G401.6 (cell line): ENCODE results near the gene GPR108.
"Not testable (repeated sequence)": the region's sequence is repeated elsewhere in the genome, so short reads cannot be mapped to it uniquely, and the experiment has no call there.

Experiments used
- FAIRE-seq: peaks from 2 replicates; lab custom pipeline; 2012; peaks lifted over from hg19 to GRCh38; lab: Jason Lieb, UNC

GPR108 gene

DNA sequence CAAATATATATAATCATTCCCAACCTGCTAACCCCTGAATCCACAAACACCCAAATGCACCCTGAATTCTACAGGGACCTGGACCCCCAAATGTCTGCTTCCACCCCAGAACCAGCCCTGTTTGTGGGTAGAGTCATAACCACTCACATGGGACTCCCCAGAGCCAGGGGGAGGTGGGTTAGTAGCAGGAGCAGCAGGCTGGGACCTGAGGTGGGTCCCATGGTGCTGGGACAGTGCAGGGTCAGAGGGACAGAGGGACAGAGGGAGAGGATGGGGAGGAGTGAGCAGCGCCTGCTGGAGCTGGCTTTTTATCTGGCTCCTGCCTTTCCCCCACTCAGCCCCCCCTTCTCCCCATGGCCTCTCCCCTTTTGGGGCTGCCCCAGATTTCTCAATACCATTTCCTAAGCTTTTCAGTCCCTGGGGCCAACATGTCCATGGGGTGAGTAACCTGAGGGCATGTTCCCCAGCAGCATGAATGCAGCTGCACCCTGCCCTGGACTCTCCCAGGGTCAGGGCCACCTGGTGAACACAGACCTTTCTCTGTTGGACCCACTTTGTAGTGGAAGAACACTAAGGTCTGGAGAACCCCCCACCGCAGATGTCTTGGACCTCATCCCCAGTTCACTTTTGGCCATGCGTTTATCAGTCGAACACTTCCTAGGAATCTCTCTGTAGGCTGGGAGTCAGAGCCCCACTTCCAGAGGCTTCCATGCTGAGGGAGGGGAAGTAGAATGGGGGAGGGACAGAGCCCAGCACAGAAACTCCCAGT is 16.8 kb downstream of the GPR108 start, which contains the start of gene C3:
Gene C3, minus strand, starts transcription at position 282 of the 769 bp plus-strand sequence. Its CDS starts 61 bp downstream, at position 221.
- no peak for FAIRE-seq

DNA sequence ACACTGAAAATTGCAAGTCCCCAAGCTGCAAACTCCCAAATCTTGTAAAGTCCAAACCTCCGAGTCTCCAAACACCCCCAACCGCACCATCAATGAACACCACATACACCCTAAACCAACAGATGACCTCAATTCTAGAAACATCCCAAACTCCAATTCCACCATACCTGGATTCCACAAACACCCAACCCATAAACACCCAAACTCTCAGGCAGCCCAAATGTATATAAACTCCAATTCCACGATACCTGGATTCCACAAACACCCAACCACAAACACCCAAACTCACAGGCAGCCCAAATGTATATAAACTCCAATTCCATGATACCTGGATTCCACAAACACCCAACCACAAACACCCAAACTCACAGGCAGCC is 17.4 kb downstream of the GPR108 start:
- no peak for FAIRE-seq

DNA sequence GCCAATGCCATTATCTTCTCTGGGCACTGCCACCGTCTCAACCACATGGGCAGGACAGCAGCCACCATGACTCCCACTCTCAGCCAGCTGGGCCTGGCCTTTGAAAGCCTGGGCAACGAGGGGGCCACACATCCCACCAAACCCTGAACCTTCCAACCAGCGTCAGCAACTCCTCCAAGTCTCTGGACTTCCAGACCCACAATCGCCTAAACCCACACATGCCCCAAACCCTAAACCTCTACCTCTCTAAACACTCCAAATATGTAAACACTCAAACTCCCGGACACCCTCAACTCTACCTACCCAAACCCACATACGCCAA is 17.9 kb downstream of the GPR108 start:
- no peak for FAIRE-seq

DNA sequence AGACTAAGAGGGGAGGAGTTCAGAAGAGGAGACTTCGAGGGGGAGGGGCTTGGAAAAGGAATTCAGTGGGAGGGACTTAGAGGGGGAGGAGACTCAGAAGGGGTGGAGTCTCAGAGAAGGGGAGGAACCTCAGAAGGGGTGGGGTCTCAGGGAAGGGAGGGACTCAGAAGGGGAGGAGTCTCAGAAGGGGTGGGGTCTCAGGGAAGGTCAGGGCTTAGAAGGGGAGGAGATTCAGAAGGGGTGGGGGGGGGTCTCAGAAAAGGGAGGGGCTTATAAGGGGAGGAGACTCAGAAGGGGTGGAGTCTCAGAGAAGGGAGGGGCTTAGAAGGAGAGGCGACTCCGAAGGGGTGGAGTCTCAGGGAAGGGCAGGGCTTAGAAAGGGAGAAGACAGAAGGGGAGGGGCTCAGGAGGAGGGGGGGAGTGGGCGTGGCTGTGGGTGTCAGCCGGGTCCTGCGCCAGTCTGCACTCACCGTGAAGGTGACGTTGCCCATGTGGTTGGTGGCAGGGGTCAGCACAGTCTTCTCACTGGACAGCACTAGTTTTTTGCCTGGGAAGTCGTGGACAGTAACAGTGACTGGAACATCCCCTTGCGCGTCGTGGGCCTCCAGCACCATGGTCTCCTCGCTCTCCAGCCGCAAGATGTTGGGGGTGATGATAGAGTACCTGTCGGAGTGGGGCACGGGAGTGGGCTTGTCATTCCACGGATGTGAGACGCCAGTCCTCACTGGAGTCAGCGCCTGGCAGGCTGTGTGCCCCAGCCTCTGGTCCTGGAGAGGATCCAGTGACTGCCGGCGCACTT is 18.4 kb downstream of the GPR108 start:
- no peak for FAIRE-seq

DNA sequence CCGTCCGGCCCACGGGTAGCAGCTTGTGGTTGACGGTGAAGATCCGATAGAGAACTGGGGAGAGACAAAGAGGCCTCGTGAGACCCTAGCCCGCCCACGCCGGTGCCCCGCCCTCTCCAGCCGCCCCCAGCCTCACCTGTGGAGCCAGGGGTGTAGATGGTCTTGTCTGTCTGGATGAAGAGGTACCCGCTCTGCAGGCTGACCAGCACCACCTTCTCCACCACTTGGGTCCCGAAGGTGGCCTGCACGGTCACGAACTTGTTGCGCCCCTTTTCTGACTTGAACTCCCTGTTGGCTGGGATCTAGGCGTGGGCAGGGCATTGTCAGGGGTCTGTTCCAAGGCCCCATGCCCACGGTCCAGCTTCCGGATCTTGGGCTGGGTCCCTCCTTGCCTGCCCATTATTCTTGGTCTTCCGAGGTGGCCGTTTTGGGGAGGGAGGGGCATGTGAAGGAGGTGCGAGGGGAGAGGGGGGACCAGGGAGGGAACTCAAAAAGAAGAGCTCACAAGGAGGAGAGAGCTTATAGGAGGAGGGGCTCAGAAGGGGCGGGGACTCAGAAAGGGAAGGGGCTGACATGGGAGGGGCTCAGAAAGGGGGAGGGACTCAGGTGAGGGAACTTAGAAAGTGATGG is 19.2 kb downstream of the GPR108 start:
- FAIRE-seq = no peak

DNA sequence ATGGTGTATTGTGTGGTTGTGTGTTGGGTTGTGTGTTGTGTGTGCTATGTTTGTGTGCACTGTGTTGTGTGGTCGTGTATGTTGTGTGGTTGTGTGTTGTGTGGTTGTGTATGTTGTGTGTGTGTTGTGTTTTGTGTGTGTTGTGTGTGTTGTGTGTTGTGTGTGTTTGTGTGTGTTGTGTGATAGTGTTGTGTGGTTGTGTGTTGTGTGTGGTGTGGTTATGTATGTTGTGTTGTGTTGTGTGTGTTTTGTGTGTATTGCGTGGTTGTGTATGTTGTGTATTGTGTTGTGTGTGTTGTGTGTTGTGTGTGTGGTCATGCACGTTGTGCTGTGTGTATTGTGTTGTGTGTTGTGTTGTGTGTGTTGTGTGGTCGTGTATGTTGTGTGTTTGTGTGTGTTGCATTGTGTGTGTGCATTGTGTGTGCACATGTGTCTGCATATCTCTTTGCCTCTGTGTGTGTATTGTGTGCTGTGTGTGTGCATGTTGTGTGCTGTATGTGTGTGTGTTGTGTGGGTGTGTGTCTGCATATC is 19.9 kb downstream of the GPR108 start:
- no peak for FAIRE-seq

DNA sequence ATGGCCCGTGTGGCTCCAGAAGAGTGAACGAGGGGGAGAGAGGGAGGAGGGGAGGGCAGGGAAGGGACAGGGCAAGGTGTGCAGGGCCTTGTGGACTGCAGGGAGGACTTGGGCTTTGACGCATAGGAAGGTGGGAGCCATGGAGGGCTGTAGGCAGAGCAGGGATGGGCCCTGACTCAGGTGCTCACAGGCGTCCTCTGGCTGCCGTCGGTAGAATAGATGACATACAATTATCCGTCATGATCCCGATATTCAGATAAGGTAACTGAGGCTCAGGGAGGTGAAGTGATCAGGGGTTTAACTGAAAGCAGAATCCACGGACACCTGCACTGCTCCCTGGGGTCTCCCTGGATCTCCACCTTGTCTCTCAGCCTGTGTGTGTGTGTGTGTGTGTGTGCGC is 20.3 kb downstream of the GPR108 start:
- no peak for FAIRE-seq

DNA sequence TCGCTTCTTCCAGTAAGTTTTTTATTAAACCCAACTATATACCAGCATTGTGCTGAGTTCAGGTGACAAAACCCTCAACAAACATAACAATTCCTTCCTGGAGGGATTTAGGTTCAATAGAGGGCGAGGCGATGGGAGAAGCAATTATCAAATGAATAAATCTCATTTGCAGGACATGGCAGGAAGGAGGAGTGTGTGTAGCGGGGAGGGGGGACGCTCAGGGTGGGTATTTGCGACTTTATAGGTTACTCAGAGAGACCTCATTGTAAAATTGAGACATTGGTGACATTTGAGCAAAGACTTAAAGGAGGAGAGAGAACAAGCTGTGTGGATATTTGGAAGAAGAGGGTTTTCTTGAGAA is 20.8 kb downstream of the GPR108 start:
- FAIRE-seq = no peak

DNA sequence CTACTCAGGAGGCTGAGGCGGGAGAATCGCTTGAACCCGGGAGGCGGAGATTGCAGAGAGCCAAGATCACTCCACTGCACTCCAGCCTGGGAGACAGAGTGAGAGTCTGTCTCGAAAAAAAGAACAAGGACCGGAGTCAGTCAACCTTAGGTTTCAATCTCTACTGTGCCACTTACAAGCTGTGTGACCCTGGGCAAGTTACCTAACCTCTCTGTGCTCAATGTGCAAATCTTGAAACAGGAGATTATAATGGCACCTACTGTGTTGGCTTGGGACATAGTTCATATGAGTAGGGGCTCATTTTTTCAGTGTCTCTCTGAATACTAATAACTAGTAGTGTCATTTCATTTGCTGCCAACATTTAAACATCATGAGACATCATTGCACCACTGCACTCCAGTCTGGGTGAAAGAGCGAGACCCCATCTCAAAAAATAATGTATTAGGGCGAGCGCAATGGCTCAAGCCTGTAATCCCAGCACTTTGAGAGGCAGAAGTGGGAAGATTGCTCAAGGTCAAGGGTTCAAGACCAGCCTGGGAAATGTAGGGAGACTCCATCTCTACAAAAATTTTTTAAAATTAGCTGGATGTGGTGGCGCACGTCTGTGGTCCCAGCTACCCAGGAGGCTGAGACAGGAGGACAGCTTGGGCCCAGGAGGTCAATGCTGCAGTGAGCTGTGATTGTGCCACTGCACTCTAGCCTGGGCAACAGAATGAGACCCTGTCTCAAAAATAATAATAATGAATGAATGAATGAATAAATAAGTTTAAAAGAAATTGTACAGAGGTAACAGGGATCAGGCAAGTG is 22.4 kb downstream of the GPR108 start:
- no peak for FAIRE-seq

DNA sequence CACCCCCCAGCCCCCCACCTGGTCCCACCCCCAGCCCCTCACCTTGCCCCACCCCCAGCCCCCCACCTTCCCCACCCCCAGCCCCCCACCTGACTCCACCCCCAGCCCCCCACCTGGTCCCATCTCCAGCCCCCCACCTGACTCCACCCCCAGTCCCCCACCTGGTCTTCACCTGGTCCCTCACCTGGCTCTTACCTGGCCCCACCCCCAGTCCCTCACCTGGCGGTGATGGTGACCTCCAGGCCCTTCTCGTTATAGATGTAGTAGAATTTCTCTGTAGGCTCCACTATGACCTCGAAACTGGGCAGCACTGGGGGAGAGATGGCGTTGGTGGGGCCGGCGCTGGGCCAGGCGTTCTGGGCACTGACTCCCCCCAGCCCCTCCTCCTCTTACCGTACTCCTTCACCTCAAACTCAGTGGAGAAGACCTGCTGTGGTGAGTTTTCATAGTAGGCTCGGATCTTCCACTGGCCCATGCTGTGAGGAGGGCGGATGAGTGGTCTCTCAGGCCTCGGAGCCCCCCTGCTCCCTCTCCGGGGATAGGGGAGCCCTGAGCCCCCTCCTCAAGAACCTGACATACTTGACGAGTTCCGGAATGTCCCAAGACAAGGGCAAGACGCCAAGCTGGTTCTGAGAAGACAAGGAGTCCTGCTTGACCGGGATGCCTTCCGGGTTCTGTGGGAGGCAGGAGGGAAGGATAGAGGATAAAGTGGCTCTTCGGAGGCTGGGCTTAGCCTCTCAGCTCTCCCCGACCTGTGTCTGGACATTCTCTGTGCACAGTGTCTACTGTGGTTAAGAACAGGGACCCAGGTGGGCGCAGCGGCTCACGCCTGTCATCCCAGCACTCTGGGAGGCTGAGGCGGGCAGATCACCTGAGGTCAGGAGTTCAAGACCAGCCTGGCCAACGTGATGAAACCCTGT is 23.3 kb downstream of the GPR108 start:
- no peak for FAIRE-seq

DNA sequence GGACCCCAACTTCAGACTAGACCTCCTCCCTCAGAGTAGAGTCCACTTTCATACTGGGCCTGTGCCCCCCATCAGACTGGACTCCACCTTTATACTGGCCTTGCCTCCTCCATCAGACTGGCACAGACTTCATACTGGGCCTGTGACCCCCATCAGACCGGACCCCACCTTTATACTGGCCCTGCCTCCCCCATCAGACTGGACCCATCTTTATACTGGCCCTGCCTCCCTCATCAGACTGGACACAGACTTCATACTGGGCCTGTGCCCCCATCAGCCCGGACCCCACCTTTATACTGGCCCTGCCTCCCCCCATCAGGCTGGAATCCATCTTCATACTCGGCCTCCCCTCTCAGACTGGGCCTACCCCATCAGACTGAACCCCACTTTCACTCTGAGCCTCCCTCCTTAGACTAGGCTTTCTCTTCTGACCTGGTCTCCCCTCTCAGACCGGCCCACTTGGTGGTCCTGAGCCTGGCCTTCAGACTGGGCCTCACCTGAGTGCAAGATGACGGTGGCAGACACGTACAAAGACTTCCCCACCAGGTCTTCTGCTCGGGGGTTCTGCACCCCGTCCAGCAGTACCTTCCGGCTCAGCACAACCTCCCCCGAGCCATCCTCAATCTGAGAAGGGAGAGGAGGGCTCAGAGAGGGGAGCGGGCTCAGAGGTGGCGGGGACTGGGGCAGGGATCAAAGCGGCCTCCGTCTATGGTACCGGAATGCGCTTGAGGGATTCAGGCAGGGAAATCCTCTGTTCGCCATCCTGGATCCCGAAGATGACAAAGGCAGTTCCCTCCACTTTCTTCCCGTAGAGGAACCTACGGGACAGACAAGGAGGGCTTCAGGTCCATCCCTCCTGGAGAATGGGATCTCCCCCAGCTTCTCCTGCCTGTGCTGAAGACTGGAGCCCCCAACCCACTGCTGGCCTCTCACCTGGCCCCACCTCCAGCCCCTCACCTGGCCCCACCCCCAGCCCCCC is 24.4 kb downstream of the GPR108 start:
- no peak for FAIRE-seq

DNA sequence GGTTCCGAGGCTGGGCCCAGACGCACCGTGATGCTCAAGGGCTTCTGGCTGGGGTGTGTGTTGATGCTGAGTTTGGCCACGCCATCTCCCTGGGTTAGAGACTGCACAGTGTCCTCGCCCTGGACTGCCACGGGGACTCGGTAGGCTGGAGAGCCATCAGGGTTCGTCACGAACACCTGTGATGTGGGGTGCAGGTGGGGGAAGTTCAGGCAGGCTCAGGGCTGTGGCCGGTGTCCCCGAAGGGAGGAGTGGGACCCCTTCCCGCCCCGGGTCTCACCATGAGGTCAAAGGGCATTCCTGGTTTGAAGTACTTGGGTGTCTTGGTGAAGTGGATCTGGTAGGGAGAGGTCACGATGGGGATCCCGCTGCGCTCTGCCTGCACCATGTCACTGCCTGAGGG is 25.1 kb downstream of the GPR108 start:
- FAIRE-seq = no peak

DNA sequence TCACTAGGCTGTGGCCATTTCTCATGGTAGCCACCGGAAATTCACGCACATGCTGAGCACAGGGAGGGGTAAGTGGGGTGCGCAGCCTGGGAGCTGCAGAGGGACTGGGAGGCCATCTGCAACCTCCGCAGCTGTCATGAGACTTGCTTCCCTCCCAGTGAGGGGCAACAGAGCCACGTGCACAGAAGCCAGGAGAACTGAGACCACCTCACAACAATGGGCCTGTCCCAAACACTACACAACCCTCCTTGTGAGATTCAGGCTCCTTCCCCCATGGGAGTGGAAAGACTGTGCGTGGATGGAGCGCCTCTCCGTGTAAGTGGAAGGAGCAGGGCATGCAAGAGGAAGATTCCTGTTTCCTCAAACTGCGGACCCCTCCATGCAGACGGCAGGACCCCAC is 25.8 kb downstream of the GPR108 start:
- FAIRE-seq = no peak

DNA sequence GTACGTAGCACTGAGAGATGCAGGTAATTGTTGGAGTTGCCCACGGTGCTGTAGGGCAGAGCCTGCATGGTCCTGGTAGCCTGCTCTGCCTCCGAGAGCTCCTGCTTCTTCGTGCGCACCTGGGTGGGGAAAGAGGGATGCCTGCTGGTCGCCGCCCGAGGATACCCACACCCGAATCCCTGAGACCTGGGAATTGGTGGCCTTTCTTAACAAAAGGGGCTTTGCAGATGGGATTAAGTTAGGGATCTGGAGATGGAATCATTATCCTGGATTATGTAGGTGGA is 26.4 kb downstream of the GPR108 start:
- FAIRE-seq = no peak

DNA sequence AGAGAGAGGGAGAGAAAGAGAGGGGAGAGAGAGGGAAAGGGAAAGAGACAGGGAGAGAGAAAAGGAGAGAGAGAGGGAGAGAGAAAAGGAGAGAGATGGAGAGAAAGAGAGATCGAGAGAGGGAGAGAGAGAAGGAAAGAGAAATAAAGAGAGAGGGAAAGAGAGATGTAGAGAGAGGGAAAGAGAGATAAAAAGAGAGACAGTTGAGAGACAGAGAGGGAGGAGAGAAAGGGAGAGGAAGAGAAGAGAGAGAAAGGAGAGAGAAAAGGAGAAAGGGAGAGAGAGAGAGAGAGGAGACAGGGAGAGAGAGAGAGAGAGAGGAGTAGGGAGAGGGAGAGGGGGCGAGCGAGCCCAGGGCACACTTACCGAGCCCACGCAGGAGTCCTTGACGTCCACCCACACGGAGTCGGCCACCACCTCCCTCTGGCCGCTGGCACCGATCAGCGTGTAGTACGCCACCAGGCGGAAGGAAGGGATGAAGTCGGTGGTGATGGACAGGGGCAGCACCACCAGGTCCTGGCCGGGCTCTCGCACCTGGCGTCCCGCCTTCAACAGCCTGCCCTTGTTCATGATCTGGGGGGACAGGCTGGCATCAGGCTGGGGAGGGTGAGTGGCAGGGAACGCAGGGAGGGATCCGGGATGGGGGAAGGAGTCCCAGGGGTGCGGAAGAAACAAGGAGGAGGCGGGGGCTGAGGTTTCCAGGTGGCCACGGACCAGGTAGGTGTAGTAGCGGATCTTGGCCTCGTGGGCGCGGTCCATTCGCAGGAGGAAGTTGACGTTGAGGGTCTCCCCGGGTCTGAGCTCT is 26.9 kb downstream of the GPR108 start:
- no peak for FAIRE-seq

DNA sequence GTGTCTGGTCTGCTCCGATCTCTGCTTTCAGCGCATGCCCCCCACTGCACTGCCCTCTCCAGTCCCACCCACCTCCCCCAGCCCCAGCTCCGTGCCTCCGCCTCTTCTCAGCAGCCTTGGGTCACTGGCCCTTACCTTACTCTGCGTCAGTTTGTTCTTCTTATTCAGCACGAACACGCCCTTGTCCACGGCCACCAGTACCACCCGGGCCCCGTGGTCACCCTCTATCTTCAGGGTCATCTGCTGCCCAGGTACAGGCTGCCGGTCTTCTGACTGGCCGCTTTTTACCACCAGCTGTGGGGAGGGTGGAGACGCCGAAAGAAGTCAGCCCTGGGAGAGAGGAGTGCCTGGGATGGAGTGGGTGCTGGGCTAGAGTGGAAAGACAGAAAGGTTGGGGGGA is 27.8 kb downstream of the GPR108 start:
- no peak for FAIRE-seq

DNA sequence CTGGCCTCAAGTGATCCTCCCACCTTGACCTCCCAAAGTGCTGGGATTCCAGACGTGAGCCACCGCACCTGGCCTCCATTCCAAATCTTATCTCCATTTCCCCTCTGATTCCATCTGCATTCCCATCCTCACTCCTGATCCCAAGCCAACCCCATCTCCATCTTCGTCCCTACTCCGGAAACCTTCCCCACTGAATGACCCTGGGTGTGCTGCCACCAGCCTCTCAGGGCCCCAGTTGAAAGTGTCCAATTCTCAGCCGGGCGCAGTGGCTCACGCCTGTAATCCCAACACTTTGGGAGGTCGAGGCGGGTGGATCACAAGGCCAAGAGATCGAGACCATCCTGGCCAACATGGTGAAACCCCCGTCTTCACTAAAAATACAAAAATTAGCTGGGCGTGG is 28.5 kb downstream of the GPR108 start:
- not testable (repeated sequence) for FAIRE-seq

DNA sequence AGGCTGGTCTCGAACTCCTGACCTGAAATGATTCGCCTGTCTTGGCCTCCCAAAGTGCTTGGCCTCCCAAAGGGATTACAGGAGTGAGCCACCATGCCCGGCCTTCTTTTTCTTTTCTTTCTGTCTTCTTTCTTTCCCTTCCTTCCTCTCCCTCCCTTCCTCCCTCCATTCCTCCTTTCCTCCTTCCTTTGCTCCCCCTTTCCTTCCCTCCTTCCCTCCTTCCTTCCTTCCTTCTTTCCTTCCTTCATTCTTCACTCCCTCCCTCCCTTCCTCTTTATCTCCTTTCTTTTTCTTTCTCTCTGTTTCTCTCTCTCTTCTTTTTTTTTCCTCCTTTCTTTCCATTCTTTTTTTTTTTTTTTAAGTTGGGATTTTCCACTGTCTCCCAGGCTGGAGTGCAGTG is 29.0 kb downstream of the GPR108 start:
- no peak for FAIRE-seq

DNA sequence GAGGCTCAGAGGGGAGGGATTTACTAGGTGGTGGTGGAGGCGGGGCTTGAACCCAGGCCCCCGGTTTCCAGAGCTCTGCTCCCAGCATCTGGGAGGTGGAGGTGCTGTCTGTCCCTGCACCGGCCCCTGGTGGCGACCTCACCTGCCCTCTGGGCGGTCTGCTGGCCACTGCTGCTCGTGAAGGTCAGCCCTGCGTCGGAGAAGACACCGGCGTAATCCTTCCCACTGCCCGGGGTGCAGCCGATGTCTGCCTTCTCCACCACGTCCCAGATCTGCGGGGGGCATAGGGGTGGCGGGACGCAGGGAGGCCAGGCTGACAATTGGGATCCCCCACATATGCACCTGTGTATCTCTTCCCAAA is 29.7 kb downstream of the GPR108 start:
- FAIRE-seq = no peak
